Fibroblast of mammary gland (primary cell): ENCODE results near the gene GTF3C1.

Source experiments
- DNase-seq: peaks from one replicate; pipeline ENCODE4 v3.0.0-alpha.2; 2010; ENCODE audit warnings: low read depth
- H3K4me3 ChIP-seq: 2 replicates; pipeline ENCODE4 v1.5.1; 2011; ENCODE audit warnings: low read depth, mild to moderate bottlenecking, low read length, moderate library complexity; ENCODE audit not compliant: control insufficient read depth
- CTCF ChIP-seq: conservative IDR thresholded peaks from 2 replicates; pipeline ENCODE4 v1.5.1; 2011; ENCODE audit warnings: low read depth, low read length, inconsistent platforms; ENCODE audit not compliant: control insufficient read depth, insufficient read depth

GTF3C1 gene

GRCh38 chr16:27564224-27564623, 14.5 kb upstream of the GTF3C1 start:
- H3K4me3 ChIP-seq, result no peak overlapping the region
- no peak for DNase-seq
- no peak for TF ChIP-seq CTCF

GRCh38 chr16:27561216-27561615, 11.5 kb upstream of the GTF3C1 start:
- no peak overlapping the region for H3K4me3 ChIP-seq
- no peak for DNase-seq
- no peak for TF ChIP-seq CTCF

DNA sequence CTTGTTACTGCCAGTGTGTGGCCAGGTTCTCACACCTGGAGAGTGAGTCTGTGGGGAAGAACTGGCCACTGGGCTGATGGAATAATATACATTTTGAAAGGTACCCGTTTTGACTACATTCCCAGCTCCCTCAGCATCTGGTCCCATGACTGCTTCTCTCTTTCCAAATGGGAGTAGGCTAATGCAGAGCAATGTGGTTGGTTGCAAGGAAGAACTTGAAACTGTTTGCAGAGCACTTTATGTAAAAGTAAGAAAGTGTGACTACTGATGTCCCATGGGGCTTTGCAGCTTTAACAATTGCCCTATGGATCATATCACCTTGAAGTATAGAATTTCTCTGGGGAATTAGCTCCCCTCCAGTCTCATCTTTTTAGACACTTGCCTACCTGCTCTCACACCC, 9.2 kb upstream of the GTF3C1 start:
- DNase-seq, result no peak
- no peak overlapping the region for H3K4me3 ChIP-seq
- TF ChIP-seq CTCF, result no peak

GRCh38 chr16:27558434-27558833, 8.7 kb upstream of the GTF3C1 start:
- no peak for DNase-seq
- no peak for TF ChIP-seq CTCF

DNA sequence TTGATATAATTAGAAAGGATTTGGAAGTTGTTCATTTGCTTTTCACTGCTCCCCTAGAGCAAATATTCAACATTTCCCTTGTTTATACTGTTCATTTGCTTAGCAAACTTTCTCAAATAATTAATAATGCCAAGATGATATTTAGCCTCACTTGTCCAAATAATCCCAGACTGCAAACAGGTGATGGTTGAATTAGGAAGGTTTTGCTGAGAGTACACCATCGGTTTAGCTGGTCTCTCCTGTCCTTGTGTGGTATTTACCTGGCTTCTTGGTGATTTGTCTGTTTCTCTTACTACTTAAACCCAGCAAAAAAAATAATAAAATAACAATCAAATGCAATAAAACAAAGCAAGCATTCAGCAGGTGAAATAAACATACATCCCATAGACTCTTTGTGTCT, 6.8 kb upstream of the GTF3C1 start:
- no peak for TF ChIP-seq CTCF
- DNase-seq, result no peak
- no peak overlapping the region for H3K4me3 ChIP-seq

More at GRCh38 chr16:27558434-27558833, 8.7 kb upstream of the GTF3C1 start:
- no peak overlapping the region for H3K4me3 ChIP-seq

DNA sequence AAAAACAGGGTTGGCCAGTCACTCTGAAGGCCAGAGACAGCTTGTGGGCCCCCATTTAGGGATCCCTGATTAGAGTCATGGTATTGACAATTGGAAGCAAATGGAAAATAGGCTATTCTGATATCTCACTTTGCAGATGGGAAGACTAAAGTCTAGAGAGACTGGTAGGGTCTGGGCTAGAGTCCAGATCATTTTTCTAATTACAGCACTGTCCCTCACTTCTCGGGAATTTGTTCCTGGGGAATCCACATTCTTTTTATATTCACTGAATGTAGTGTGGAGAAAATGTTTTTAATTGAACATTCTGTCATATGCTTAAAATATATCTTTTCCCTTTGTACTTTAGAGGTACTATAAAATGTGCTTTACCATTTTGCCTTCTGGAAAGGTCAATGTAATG, 1.3 kb upstream of the GTF3C1 start:
- TF ChIP-seq CTCF, result no peak
- no peak overlapping the region for H3K4me3 ChIP-seq
- no peak for DNase-seq

GRCh38 chr16:27550582-27550920, 838 bp upstream of the GTF3C1 start:
- TF ChIP-seq CTCF, result no peak
- no peak for DNase-seq
- peak overlapping the region; percentile 86 for H3K4me3 ChIP-seq
